ENCODE results near the gene TRIML2.

TRIML2 gene, protein sequence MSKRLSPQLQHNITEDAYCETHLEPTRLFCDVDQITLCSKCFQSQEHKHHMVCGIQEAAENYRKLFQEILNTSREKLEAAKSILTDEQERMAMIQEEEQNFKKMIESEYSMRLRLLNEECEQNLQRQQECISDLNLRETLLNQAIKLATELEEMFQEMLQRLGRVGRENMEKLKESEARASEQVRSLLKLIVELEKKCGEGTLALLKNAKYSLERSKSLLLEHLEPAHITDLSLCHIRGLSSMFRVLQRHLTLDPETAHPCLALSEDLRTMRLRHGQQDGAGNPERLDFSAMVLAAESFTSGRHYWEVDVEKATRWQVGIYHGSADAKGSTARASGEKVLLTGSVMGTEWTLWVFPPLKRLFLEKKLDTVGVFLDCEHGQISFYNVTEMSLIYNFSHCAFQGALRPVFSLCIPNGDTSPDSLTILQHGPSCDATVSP

DNA sequence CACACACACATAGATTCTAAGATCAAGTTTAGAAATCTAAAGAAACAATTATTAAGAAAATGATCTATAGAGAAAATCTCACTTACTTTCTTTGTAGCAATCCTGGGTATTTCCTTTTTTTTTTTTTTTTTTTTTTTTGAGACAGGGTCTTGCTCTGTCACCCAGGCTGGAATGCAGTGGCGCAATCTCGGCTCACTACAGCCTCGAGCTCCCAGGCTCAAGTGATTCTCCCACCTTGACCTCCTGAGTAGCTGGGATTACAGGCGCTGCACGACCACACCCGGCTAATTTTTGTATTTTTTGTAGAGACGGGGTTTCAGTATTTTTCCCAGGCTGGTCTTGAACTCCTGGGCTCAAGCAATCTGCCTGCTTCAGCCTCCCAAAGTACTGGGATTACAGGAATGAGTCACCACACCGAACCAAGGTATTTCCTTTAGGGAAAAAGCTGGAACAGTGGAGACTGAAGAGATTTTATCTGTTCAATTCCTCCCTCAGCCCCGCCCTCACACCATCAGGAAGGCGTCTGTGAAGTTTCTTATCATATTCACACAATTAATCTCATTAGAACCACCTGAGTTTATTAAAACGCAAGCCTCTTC lies at the start of gene TRIML2:
TRIML2 (minus strand) TSS at position 447 of the 599 bp plus-strand sequence. CDS start 4,235 bp downstream, outside the sequence.
- DNase-seq = no peak

DNA sequence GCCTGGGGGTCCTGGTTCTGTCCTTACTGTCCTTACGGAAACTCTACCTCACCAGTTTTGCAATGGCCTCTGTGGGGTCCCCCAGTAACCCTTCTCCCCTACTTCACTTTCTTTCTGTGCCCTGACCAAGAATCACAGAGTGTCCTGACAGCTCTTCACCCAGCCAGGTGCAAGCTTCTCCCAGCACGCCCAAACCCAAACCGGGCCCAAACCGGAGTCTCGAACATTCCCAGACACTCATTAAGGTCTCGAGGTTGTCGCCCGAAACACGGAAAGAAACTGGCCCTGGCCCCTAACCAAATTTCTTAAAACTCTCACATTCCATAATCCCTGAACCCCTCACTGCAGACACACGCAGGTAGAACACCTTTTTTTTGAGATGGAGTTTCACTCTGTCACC lies 48.9 kb upstream of the TRIML2 start:
- DNase-seq = no peak

DNA sequence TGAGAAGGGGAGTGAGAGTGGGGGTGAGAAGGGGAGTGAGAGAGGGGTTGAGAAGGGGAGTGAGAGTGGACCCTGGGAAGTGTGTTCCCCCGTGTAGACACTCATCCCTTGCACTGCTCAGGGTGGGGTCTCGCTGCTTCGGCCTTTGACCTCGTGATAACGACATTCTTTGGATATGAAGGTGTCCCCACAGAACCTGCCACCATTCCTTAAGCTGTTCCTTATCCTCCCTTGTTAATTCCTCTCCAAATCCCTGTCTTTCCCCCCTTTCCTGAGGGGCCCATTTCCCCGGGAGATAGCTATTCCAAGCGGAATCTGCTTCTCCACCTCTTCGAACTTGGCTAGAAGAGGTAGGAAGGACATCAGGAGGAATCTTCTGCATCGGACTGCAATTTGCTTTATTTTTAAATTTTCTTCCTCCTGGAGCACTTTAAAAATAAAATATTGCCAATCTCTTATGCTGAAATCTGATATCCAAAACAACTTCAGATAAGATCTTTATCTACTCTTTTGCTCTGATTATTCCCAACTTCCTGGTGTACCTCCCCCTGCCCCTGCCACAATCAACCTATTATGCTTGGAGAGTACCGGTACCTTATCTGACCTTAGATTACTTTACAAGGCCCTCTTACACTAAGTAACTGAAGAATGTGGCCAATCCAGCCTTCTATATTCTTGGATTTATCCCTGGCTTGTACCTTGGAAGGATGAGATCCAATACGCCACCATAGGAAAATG lies 45.4 kb upstream of the TRIML2 start:
- no peak for DNase-seq

DNA sequence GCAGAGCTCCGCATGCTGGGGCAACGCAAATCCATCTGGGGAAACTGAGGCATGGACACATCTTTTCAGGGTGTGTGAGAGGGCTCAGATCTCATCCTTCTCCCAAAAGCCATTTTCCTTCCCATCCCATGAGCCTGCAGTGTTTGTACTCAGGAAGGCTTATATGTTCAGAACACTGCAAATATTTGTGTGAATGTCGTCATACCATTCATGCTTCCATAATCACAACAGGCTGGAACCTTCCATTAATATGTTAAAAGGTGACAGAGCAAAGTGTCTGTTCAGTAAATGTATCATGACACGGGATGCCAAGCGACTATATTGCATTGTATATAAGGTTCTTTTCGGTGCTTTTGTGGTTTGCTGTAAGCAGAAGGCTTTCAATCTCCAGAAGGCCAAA lies 38.4 kb upstream of the TRIML2 start:
- no peak for DNase-seq

DNA sequence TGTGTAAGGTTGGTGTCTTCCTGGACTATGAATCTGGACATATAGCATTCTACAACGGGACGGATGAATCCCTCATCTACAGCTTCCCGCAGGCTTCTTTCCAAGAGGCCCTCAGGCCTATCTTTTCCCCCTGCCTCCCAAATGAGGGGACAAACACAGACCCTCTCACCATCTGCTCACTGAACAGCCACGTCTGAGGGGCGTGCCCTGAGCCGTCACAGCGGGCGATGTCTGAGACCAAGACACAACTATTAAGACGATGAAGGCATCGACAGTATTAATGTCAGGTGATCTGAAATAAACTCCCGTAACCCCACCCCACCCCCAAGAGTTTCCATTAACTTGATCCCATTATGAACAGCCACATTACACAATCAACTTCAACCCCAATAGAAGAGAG lies 37.8 kb upstream of the TRIML2 start:
- no peak for DNase-seq

DNA sequence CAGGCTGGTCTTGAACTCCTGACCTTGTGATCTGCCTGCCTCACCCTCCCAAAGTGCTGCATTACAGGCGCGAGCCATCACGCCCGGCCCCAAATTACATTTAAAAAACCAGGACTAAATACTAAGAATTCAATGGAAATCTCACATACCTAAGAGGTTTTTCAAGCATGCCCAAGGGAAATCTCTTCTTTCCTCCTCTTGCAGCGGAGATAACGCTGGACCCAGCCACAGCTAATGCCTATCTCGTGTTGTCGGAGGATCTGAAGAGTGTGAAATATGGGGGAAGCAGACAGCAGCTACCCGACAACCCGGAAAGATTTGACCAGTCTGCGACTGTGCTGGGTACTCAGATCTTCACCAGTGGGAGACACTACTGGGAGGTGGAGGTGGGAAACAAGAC lies 37.2 kb upstream of the TRIML2 start:
- no peak for DNase-seq

DNA sequence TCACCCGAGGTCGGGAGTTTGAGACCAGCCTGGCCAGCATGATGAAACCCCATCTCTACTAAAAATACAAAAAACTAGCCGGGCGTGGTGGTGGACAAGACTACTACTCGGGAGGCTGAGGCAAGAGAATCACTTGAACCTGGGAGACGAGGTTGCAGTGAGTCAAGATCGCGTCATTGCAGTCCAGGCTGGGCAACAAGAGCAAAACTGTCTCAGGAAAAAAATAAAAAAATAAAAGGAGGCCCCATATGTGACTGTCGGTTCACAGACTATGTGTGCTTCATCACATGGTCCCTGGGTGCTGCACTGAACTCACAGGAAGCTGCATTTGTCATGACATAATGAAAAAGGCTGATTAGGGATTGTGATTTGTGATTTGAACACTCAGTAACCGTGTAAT lies 36.2 kb upstream of the TRIML2 start:
- no peak for DNase-seq

DNA sequence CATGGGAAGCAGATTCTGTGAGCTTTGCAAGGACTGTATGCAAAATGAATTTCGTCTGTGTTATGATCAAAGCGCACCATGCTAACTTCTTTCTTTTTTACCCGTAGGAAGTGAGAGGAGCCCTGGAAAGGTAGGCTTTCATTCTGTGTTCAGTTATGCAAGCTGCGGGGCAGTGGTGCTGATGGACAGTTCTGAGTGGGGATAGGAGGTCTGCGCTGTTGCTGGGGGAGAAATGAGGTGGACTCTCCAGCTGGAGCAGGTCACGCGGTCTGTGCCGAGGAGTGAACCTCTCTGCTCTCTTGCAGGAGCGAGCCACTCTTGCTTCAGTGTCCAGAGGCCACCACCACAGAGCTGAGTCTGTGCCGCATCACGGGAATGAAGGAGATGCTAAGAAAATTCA lies 34.3 kb upstream of the TRIML2 start:
- no peak for DNase-seq

DNA sequence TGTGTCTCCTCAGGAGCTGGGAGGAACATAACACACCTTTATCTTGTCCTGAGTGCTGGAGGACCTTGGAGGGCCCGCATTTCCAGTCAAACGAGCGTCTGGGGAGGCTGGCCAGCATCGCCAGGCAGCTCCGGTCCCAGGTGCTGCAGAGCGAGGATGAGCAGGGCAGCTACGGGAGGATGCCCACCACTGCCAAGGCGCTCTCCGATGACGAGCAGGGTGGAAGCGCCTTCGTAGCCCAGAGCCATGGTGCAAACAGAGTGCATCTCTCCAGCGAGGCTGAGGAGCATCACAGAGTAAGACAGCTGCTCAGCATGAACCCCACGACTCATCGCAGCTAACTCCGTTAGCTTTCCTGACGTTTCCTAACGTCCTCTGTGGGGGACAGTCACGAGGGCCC lies 30.3 kb upstream of the TRIML2 start:
- no peak for DNase-seq

DNA sequence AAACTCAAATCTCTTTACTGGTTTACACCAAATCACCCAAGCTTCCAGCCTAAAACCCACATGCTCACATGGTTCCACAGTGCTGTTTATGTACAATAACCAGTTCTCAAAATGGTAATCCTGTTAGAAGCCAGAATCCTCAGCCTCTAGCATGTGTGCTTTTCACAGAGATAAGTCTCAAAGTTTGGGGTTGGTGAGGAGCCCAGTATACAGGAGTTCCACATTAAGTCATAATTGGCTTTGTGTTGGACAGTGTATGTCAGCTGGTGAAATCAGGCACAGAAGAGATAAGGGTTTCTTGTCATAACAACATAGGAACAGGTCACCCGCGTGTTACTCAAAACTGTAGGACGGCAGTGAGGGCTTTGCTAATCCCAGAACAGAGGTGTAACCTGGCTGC lies 29.7 kb upstream of the TRIML2 start, which contains the start of gene TRIML1:
TRIML1 (plus strand) TSS at position 301 of the 400 bp plus-strand sequence. CDS start 118 bp downstream, outside the sequence.
- DNase-seq = no peak

DNA sequence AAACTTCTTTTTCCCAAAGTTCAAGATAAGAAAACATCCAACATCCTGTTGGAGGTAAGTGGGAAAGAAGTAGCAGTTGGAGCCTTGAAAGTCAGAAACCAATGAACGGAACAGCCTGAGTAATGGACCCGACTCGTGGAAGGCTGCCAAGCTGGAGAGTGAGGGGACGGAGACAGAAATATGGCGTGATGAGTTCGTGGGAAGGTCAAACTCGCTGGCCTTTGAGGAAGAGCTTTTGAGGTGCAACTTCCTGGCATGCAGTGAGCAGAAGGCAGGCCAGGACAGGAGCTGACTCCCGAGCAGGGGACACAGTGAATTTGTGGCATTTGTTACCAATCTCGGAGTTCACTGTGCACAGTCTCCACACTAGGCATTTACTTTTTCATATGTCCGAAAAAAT lies 28.8 kb upstream of the TRIML2 start:
- no peak for DNase-seq

DNA sequence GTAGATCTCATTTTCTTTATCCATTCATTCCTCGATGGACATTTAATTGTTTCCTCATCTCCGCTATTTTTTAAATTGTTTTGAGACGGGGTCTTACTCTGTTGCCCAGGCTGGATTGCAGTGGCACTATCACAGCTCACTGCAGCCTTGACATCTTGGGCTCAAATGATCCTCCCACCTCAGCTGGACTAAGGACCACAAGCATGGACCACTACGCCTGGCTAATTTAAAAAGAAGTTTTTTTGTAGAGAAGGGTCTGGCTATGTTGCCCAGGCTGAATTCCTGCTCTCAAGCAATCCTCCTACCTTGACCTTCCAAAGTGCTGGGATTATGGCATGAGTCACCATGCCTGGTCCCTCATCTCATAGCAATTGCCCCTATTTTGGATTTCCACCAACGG lies 22.8 kb upstream of the TRIML2 start:
- no peak for DNase-seq

DNA sequence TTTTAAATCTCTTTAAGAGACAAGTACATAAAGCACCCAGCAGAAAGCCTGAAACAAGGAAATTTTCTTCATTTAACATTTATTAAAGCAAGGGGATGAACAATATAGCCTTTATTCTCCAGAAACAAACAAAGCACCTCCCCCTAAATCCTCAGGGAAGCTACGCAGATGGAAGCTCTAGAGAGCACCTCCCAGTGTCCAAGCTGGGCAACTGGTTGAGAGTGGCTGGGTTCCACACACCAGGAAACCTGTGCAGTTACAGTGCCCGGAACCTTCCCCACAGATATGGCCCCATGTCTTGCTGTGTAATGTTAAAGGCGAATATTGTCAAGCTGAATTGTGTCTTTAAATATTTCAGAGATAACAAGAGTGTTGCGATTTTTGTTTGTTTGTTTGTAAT lies 21.0 kb upstream of the TRIML2 start:
- no peak for DNase-seq

DNA sequence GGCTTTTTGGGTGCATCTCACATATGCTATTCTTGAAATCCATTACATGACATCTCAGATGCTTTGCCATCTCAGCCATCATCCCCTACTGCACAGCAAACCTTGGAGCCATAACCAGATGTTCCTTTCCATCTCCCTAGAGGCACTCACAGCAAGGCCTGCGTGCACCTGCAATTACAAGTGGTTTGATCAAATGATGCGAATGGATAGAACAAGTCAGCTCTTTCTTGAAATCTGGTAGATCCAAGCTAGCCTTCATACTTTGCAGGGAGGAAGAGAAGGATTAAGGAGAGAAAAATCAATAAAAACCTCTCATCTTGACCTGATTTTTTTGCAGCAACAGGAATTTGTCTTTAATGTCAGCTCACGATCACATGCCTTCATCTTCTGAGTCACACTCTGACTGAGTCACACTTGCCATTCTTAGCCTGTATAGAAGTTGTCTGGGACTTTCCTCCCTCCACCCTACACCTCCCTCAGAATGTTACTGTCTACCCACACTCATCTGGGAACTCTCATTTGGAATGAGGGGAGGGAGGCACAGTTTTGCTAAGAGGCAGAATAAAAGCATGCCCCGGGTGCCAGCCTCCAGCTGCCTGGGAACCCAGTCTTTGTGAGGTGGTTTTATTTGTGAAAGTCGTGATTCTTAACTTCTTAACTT lies 17.9 kb upstream of the TRIML2 start:
- no peak for DNase-seq

DNA sequence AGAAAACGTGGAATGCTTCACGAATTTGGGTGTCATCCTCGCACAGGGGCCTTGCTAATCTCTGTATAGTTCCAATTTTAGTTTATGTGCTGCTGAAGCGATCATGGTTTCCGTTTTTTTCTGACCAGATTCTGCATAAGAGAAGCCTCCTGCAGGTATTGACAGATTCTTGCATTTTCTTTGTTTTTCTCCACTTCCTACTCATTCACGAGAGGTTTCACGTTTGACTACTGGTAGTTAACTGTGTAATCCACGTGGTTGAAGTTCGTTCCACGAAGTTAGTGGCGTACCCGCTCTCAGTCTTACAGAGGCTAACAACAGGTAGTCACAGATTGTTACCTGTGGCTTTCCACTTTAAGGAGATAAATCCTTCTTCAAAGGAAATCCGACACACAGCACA lies 12.1 kb upstream of the TRIML2 start:
- no peak for DNase-seq

DNA sequence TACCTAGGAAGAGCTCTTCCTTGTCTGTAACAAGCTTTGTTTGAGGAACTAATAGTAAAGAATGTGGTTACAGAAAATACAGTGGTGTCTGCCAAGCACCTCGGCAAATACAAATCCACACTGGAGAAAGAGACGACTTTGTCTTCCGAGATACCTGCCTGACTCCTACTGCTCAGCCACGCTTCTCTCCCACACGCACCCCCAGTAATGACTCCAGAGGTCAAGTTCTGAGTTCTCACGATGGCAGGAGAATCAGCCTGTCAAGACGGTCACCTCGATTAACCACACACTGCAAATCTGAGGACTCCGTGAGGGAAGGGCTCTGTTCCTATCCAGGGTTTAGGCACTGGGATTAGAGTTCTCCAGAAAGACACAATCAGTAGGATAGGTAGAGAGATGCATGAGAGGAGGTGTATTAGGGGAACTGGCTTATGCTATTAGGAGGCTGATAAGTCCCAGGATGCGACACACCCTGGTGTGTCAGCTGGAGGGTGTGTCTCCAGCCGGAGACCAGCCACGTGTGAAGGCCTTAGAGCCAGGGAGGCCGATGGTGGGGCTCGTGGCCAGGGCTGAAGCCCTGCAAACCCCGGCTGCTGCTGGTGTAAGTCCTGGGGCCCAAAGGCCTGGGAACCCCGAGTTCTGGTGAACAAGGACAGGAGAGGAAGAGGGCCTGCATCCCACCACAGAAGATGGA lies 8.4 kb upstream of the TRIML2 start:
- no peak for DNase-seq

DNA sequence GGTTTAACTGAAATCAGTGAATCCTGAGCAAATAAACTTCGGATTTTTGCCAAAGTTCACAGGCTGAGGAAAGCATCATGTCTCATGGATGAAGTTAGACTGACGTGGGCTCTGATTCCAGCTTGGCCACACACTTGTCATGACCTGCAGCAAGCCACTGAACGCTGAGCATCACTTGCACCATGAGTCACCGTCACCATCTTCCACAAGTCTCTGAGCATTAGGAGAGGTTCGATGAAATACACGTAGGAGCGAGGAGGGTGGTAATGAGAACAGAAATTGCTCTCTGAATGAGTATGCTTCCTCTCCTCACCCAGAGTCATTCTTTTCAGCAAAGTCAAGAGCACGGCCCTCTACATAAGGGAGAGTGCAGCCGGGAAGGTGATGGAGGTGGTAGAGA lies 3.8 kb upstream of the TRIML2 start:
- no peak for DNase-seq

DNA sequence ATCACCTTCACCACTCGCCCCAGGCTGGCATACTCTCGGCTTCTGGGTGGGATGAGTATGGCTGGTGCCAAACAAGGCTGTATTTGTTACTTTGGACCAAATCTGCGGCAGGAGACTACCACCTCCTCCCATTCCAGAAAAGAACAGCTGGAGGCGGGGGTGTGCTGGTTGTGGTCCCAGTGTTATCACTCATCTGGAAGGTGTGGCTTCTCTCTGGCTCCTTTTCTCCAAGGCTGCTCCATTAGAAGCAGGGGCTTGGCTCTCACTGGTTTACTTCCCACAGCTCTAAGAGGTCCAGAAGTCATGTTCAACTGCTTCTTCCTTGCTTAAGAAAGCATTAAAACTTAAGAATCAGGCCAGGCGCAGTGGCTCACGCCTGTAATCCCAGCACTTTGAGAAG lies 2.6 kb upstream of the TRIML2 start:
- no peak for DNase-seq

DNA sequence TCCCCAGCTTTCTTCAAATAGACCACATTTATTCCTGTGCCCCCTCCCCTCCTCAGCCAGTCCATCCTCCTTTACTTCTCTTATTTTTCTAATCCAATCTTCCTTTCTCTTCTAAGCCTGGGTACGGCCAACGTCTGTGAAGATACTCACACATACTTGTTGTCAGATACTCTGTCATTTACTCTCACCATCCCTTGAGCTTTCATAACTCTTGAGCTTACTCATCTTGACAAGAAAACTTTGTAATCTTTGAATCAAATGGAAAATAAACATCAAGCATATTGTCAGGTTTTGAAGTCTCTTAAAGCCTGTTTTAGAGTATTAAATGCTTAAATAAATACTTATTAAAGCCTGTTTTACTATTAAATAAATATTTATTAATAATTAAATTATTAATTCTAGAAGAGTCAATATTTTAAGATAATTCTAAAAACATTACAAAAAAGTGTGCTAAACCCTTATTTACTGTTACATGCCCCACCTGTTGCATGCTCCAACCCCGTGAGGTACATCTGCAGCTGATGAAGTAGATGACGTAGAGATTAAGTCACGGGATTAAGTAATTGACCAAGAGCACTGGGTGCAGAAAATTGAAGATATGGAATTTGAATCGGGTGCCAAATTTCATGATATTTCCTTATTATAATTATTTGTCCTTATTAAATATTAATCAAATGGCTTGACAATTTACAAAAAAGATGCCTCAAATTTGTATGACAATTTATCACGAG lies 1.5 kb upstream of the TRIML2 start:
- DNase-seq = no peak

DNA sequence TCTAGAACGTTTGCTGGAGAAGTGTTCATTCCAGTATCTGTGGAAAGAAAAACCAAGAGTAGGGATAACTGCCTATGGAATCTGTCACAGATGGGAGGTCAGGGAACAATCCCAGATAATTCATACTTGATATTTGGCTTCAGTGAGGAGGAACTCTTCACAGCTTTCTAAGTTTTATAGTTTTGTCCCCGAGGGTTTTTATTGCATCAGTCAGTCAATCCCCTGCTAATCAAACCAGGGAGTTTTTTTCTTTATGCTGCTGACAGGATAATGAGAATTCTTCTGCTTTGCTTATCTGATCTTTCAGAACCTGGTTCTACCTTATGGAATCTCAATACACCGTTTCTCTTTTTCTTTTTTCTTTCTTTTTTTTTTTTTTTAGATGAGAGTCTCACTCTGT lies 633 bp upstream of the TRIML2 start:
- no peak for DNase-seq

DNA sequence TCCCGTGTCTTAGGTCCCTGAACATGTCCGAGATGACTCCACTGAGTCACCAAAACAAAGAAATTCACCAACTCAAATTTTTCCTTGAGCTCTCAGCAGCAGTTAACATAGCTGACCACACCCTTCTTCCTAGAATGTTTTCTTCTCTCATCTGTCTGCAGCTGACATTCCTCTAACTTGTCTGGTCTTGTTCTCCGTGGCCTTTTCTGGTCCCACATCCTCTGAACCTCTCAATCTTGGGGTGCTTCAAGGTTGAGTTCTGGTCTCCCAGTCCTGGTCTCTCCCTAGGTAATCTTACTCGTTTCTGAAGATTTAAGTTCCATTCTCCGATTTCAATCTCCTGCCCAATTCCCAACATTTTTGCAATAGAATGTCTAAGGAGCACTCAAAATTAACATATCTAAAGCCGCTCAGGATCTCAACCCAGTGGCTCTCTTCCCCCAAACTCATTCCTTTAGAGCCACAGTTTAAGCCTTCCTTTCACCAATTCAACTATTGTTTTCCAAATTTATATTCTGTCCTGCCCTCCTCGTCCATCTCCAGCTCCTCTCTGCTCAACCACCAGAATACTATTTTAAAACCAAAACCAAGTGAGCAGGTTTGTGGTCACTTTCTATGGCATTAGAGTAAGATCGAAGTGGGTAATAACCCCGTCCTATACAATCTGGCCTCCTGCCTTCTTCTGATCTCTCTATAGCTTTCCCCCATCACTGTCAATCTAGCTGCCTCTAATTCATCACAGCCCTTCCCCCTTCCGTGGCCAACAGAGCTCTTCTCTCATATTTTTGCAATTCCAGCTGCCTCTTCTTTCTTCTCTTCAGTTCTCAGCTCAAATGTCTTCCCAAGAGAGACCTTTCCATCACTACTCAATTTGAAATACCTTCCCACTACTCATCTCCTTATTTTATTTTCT lies 1.2 kb downstream of the TRIML2 start:
- no peak for DNase-seq

Measured in cerebellar nuclear complex (tissue), 1 donor.